ENCODE results near the gene SIM2.

DNA sequence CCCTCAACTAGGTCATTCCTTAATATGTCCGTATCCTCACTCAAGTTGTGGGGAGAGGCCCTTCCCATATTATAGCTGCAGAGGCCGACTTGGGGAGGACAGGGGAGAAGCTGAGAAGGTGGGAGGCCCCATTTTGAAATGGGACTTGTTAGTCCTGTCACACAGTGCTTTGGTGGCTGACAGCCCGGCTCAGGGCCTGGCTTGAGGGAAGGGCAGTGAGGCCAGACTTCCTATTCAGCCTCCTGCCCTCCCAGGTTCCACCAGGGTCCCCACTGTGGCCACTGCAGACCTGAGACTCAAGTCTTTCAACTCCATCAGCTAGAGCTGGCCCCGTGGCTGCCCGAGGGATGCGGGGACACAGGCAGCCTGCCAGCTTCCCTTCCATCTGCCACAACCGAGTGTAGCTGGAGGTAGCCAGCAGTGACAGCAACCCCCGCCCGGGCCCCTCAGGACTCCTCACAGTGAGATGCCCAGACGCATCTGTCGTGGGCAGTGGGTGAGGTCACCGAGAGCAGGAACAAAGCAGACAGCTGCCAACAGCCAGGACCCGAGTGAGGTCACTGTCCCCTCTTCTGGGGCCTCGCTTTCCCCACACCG is 36.9 kb downstream of the SIM2 start:
- TF ChIP-seq EZH2 (IDR thresholded peaks at IDR 0.05; ENCODE audit: insufficient read depth, poor library complexity, severe bottlenecking), result no peak
- TF ChIP-seq EZH2phosphoT487 (IDR thresholded peaks at IDR 0.05; ENCODE audit: insufficient read depth, low read depth), result no peak

Data from GM23248 (cell line).